ENCODE results near the gene MYORG.

Gene MYORG

GRCh38 chr9:34376596-34377403 is at the start of gene MYORG:
Gene MYORG (minus strand): TSS chr9:34376898. CDS start chr9:34372943, 3,955 bp downstream.
- peak within 1 kb of the TSS in 2 of 3 experiments; percentile 13 to 38 for H3K27ac Mint-ChIP-seq
- peak within 1 kb of the TSS; percentile 87 to 92 (median 87) for H3K4me3 Mint-ChIP-seq
- H3K9me3 Mint-ChIP-seq = no peaks in the 10 kb centered on the region
- TF ChIP-seq CTCF (IDR thresholded peaks at IDR 0.05; ENCODE audit: unreplicated experiment in 3 of 3) = no peak
- peaks cover 14% of the 10 kb centered on the region for H3K4me1 Mint-ChIP-seq
- peaks cover 44% of the 10 kb centered on the region for H3K27me3 Mint-ChIP-seq (ENCODE audit: low read depth)
- peaks cover 14% of the 10 kb centered on the region for H3K36me3 Mint-ChIP-seq (ENCODE audit: low read depth)

- peaks cover 3% of the 10 kb centered on the region for H3K27me3 Mint-ChIP-seq (ENCODE audit: low read depth)
- no peak overlapping the region for H3K4me3 Mint-ChIP-seq
- H3K27ac Mint-ChIP-seq = no peak overlapping the region
- TF ChIP-seq CTCF (IDR thresholded peaks at IDR 0.05; ENCODE audit: unreplicated experiment in 3 of 3) = no peak
- H3K36me3 Mint-ChIP-seq (ENCODE audit: low read depth) = no peaks in the 10 kb centered on the region
- no peaks in the 10 kb centered on the region for H3K9me3 Mint-ChIP-seq
- no peaks in the 10 kb centered on the region for H3K4me1 Mint-ChIP-seq
Observed at GRCh38 chr9:34419716-34420504, 43.2 kb upstream of the MYORG start.

- peaks cover 3% of the 10 kb centered on the region for H3K27me3 Mint-ChIP-seq (ENCODE audit: low read depth)
- TF ChIP-seq CTCF (IDR thresholded peaks at IDR 0.05; ENCODE audit: unreplicated experiment in 3 of 3) = no peak
- H3K27ac Mint-ChIP-seq = no peak overlapping the region
- no peaks in the 10 kb centered on the region for H3K4me1 Mint-ChIP-seq
- H3K4me3 Mint-ChIP-seq = no peak overlapping the region
- H3K9me3 Mint-ChIP-seq = no peaks in the 10 kb centered on the region
- no peaks in the 10 kb centered on the region for H3K36me3 Mint-ChIP-seq (ENCODE audit: low read depth)
Observed at GRCh38 chr9:34417734-34418133, 41.0 kb upstream of the MYORG start.

- no peak overlapping the region for H3K4me3 Mint-ChIP-seq
- no peak for TF ChIP-seq CTCF (IDR thresholded peaks at IDR 0.05; ENCODE audit: unreplicated experiment in 3 of 3)
- no peaks in the 10 kb centered on the region for H3K9me3 Mint-ChIP-seq
- H3K27ac Mint-ChIP-seq = no peak overlapping the region
- H3K36me3 Mint-ChIP-seq (ENCODE audit: low read depth) = no peaks in the 10 kb centered on the region
- no peaks in the 10 kb centered on the region for H3K4me1 Mint-ChIP-seq
- H3K27me3 Mint-ChIP-seq (ENCODE audit: low read depth) = no peaks in the 10 kb centered on the region
Observed at GRCh38 chr9:34413231-34413852, 36.6 kb upstream of the MYORG start.

- Mint-ChIP-seq H3K27me3 (ENCODE audit: low read depth) (no peaks in the 10 kb centered on the region), H3K9me3 (no peaks in the 10 kb centered on the region), H3K4me1 (no peaks in the 10 kb centered on the region), H3K4me3 (no peak overlapping the region), H3K36me3 (ENCODE audit: low read depth) (no peaks in the 10 kb centered on the region), H3K27ac (no peak overlapping the region)
- TF ChIP-seq CTCF (IDR thresholded peaks at IDR 0.05; ENCODE audit: unreplicated experiment in 3 of 3) = no peak
Observed at GRCh38 chr9:34412336-34412735, 35.6 kb upstream of the MYORG start.

Measured in nephron (organoid).